HepG2 (cell line): ENCODE data around the gene EMILIN1. TPM values are rescaled to one million over a fixed set of nuclear protein-coding genes. Genes with fewer than 3 reads are reported as not detected.

Experiments used
- ARID2 ChIP-seq: sonication (generic); formaldehyde crosslinking; IDR thresholded peaks from 2 replicates; pipeline ENCODE4 v1.8.1; 2022; ENCODE audit warnings: mild to moderate bottlenecking, missing genetic modification reagents, borderline replicate concordance
- CCAR2 ChIP-seq: fragments of 200-400 bp; formaldehyde crosslinking; optimal IDR thresholded peaks from 2 replicates; pipeline ENCODE3; 2018; ENCODE audit warnings: low read depth, mild to moderate bottlenecking, low read length, moderate library complexity
- FLYWCH1 ChIP-seq: sonication (generic); formaldehyde crosslinking; IDR thresholded peaks from 2 replicates; pipeline ENCODE4 v1.8.1; 2023; ENCODE audit warnings: mild to moderate bottlenecking, missing genetic modification reagents
- FOXM1 ChIP-seq: sonication (generic); formaldehyde crosslinking; IDR thresholded peaks from 2 replicates; pipeline ENCODE4 v1.5.0; 2020; ENCODE audit warnings: missing genetic modification reagents
- FOXO1 ChIP-seq: sonication (generic); formaldehyde crosslinking; IDR thresholded peaks from 2 replicates; pipeline ENCODE4 v1.4.0; 2020; ENCODE audit warnings: missing genetic modification reagents
- MEF2D ChIP-seq: sonication (generic); formaldehyde crosslinking; IDR thresholded peaks from 2 replicates; pipeline ENCODE4 v1.5.1; 2020; ENCODE audit warnings: mild to moderate bottlenecking, missing genetic modification reagents
- MLX ChIP-seq: IDR thresholded peaks from 2 replicates; pipeline ENCODE4 v1.6.1; 2016
- MXD3 ChIP-seq: IDR thresholded peaks from 2 replicates; pipeline ENCODE4 v1.6.1; 2016; ENCODE audit warnings: mild to moderate bottlenecking, missing biosample characterization, missing genetic modification reagents
- NFE2L2 ChIP-seq: fragments of 150-350 bp; IDR thresholded peaks from 2 replicates; pipeline ENCODE4 v1.6.1; 2014; ENCODE audit warnings: low read length
- RBAK ChIP-seq: sonication (generic); formaldehyde crosslinking; IDR thresholded peaks from 2 replicates; pipeline ENCODE4 v1.5.1; 2020; ENCODE audit warnings: mild to moderate bottlenecking, missing genetic modification reagents
- SRSF4 ChIP-seq: fragments of 200-400 bp; formaldehyde crosslinking; IDR thresholded peaks from one replicate; pipeline ENCODE4 v1.6.1; 2018; ENCODE audit warnings: mild to moderate bottlenecking, low read depth, low read length, moderate library complexity; ENCODE audit not compliant: poor library complexity, severe bottlenecking
- ZBTB38 ChIP-seq: sonication (generic); formaldehyde crosslinking; IDR thresholded peaks from 2 replicates; pipeline ENCODE4 v1.5.1; 2020; ENCODE audit warnings: mild to moderate bottlenecking, missing genetic modification reagents
- ZNF205 ChIP-seq: IDR thresholded peaks from 2 replicates; pipeline ENCODE4 v1.6.1; 2018; ENCODE audit warnings: missing biosample characterization, missing genetic modification reagents
- ZNF292 ChIP-seq: sonication (generic); formaldehyde crosslinking; IDR thresholded peaks from 2 replicates; pipeline ENCODE4 v1.8.1; 2022; ENCODE audit warnings: mild to moderate bottlenecking, low read depth, missing genetic modification reagents, borderline replicate concordance
- ZNF451 ChIP-seq: sonication (generic); formaldehyde crosslinking; IDR thresholded peaks from 2 replicates; pipeline ENCODE4 v1.5.0; 2020; ENCODE audit warnings: mild to moderate bottlenecking, missing genetic modification reagents
- ZNF460 ChIP-seq: sonication (generic); formaldehyde crosslinking; IDR thresholded peaks from 2 replicates; pipeline ENCODE4 v1.5.1; 2020; ENCODE audit warnings: missing genetic modification reagents, mild to moderate bottlenecking, borderline replicate concordance
- ZNF562 ChIP-seq: sonication (generic); formaldehyde crosslinking; IDR thresholded peaks from 2 replicates; pipeline ENCODE4 v1.8.0; 2022; ENCODE audit warnings: missing genetic modification reagents, borderline replicate concordance
- ZNF639 ChIP-seq: conservative IDR thresholded peaks from 2 replicates; pipeline ENCODE4 v1.6.1; 2018; ENCODE audit warnings: missing genetic modification reagents
- polyA plus RNA-seq, 8 experiments: library from polyadenylated mRNA; depleted of rRNA in 3 of 8; stranded (reverse) in 7 of 8; unstranded in 1 of 8; fragments of >200 nt; fragmentation: Illumina TruSeq in 4 of 8; extraction: Trizol in 4 of 8; gene quantifications; 2 replicates each; pipeline versions ENCODE4 v1.2.1 to v1.2.3, GENCODE V29; 2011 to 2016; ENCODE audit warnings: low read depth in 4 of 8, missing spikeins in 1 of 8, mixed read lengths in 1 of 8; ENCODE audit not compliant: insufficient read depth in 1 of 8
- total RNA-seq, 5 experiments: library from RNA; depleted of rRNA; stranded (reverse); fragments of >200 nt; fragmentation: Illumina TruSeq; extraction: Trizol; gene quantifications; 2 replicates each; pipeline ENCODE4 v1.2.3, GENCODE V29; 2016; ENCODE audit warnings: low read depth in 1 of 5
- TF ChIP-seq, protein P1 (sequence below): sonication (generic); formaldehyde crosslinking; IDR thresholded peaks from 2 replicates; pipeline ENCODE4 v1.4.0; 2020; ENCODE audit warnings: mild to moderate bottlenecking, low read depth, missing genetic modification reagents
- TF ChIP-seq, protein P2 (sequence below): sonication (generic); formaldehyde crosslinking; IDR thresholded peaks from 2 replicates; pipeline ENCODE4 v1.4.0; 2020; ENCODE audit warnings: missing genetic modification reagents

The EMILIN1 gene
- total and polyA plus RNA-seq, 2 of the 13 experiments (the other 11 are each of a cell fraction or from before 2014, with no cell fraction given) = 8.1 to 9.7 TPM

GRCh38 chr2:27118525-27119329 lies 40.3 kb downstream of the EMILIN1 start, which contains the start of gene CGREF1 (continued):
- 0 out of 2 replicates have a peak, but pooled peaks have one; percentile 46 for TF ChIP-seq ZNF451 (CRISPR knock-in tag)
- TF ChIP-seq MXD3 (CRISPR knock-in tag) = no peak
- TF ChIP-seq, protein P1, sequence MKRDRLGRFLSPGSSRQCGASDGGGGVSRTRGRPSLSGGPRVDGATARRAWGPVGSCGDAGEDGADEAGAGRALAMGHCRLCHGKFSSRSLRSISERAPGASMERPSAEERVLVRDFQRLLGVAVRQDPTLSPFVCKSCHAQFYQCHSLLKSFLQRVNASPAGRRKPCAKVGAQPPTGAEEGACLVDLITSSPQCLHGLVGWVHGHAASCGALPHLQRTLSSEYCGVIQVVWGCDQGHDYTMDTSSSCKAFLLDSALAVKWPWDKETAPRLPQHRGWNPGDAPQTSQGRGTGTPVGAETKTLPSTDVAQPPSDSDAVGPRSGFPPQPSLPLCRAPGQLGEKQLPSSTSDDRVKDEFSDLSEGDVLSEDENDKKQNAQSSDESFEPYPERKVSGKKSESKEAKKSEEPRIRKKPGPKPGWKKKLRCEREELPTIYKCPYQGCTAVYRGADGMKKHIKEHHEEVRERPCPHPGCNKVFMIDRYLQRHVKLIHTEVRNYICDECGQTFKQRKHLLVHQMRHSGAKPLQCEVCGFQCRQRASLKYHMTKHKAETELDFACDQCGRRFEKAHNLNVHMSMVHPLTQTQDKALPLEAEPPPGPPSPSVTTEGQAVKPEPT (CRISPR knock-in tag) = peak; percentile 87; the same call in 1 of the 2 replicates
- TF ChIP-seq FOXM1 (CRISPR knock-in tag) = peak; percentile 96; the same call in 1 of the 2 replicates
- TF ChIP-seq, protein P2, sequence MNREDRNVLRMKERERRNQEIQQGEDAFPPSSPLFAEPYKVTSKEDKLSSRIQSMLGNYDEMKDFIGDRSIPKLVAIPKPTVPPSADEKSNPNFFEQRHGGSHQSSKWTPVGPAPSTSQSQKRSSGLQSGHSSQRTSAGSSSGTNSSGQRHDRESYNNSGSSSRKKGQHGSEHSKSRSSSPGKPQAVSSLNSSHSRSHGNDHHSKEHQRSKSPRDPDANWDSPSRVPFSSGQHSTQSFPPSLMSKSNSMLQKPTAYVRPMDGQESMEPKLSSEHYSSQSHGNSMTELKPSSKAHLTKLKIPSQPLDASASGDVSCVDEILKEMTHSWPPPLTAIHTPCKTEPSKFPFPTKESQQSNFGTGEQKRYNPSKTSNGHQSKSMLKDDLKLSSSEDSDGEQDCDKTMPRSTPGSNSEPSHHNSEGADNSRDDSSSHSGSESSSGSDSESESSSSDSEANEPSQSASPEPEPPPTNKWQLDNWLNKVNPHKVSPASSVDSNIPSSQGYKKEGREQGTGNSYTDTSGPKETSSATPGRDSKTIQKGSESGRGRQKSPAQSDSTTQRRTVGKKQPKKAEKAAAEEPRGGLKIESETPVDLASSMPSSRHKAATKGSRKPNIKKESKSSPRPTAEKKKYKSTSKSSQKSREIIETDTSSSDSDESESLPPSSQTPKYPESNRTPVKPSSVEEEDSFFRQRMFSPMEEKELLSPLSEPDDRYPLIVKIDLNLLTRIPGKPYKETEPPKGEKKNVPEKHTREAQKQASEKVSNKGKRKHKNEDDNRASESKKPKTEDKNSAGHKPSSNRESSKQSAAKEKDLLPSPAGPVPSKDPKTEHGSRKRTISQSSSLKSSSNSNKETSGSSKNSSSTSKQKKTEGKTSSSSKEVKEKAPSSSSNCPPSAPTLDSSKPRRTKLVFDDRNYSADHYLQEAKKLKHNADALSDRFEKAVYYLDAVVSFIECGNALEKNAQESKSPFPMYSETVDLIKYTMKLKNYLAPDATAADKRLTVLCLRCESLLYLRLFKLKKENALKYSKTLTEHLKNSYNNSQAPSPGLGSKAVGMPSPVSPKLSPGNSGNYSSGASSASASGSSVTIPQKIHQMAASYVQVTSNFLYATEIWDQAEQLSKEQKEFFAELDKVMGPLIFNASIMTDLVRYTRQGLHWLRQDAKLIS = no peak
- TF ChIP-seq MEF2D (CRISPR knock-in tag) = no peak
- no peak for TF ChIP-seq ZNF292 (CRISPR knock-in tag)
- peak; percentile 90 for TF ChIP-seq ZBTB38
- TF ChIP-seq CCAR2 = no peak
- no peak for TF ChIP-seq FOXO1 (CRISPR knock-in tag)
- no peak for TF ChIP-seq NFE2L2
- TF ChIP-seq ARID2 (CRISPR knock-in tag) = no peak
- no peak for TF ChIP-seq MLX (CRISPR knock-in tag)
- no peak for TF ChIP-seq ZNF205 (CRISPR knock-in tag)
- no peak for TF ChIP-seq ZNF562 (CRISPR knock-in tag)
- TF ChIP-seq ZNF460 (CRISPR knock-in tag) = no peak
- TF ChIP-seq FLYWCH1 (CRISPR knock-in tag) = no peak
- TF ChIP-seq ZNF639 (CRISPR knock-in tag) = peak; percentile 48; the same call in 1 of the 2 replicates
- TF ChIP-seq RBAK (CRISPR knock-in tag) = no peak
- TF ChIP-seq SRSF4 = no peak
